HG03457 (cell line): ENCODE results near the gene ADAMTS6.

ENCODE experiments used
- ATAC-seq: cut with Tn5 transposase; IDR thresholded peaks from one replicate; pipeline ENCODE4 v1.9.1; 2021; ENCODE audit warnings: moderate number of reproducible peaks; ENCODE audit not compliant: unreplicated experiment

Gene ADAMTS6

GRCh38 chr5:65113771-65114170 lies 367.9 kb downstream of the ADAMTS6 start:
- ATAC-seq, result no peak

GRCh38 chr5:65111961-65112658 lies 369.6 kb downstream of the ADAMTS6 start:
- no peak for ATAC-seq

GRCh38 chr5:65108786-65109743 lies 372.7 kb downstream of the ADAMTS6 start:
- ATAC-seq, result no peak

- peak; percentile 44 for ATAC-seq
Observed at GRCh38 chr5:65105301-65105700, 376.4 kb downstream of the ADAMTS6 start.

- ATAC-seq, result no peak
Observed at GRCh38 chr5:65104831-65105230, 376.9 kb downstream of the ADAMTS6 start.

GRCh38 chr5:65103756-65104440 lies 377.8 kb downstream of the ADAMTS6 start:
- ATAC-seq, result no peak

- ATAC-seq, result peak; percentile 59
Observed at GRCh38 chr5:65102976-65103711, 378.6 kb downstream of the ADAMTS6 start.

- peak; percentile 16 for ATAC-seq
Observed at GRCh38 chr5:65102371-65102975, 379.2 kb downstream of the ADAMTS6 start.

- no peak for ATAC-seq
Observed at GRCh38 chr5:65101632-65102100, 380.1 kb downstream of the ADAMTS6 start.

- no peak for ATAC-seq
Observed at GRCh38 chr5:65100911-65101631, 380.6 kb downstream of the ADAMTS6 start.
